HCT116 (cell line): ENCODE measurements around the gene CRNN. TPM values are rescaled to one million over a fixed set of nuclear protein-coding genes. Genes with fewer than 3 reads are reported as not detected.

Experiments used
- ATAC-seq: fragments of 200-7000 bp; cut with Tn5 transposase; 2 replicates; pipeline ENCODE4 v1.9.1; 2020; ENCODE audit warnings: mild to moderate bottlenecking, moderate library complexity
- BruUV-seq: library from RNA; stranded (reverse); fragments of 400-500 nt; replicated peaks from 2 replicates; lab custom pipeline; 2021; lab: Mats Ljungman, UMichigan
- CTCF ChIA-PET: fragments of 300-600 bp; sonication (Branson Sonifier 250); formaldehyde crosslinking; loops from one replicate; lab custom pipeline; 2021; ENCODE audit warnings: antibody characterized with exemption; lab: Charles Lee
- POLR2A ChIA-PET: fragments of 300-600, 350-600 bp; sonication (Branson Sonifier 250); formaldehyde crosslinking; loops from one replicate; lab custom pipeline; 2021; ENCODE audit warnings: antibody characterized with exemption; lab: Charles Lee
- RAD21 ChIA-PET, 2 experiments: fragments of 300-600 bp; sonication (Branson Sonifier 250); formaldehyde crosslinking; loops; one replicate each; lab custom pipeline; 2023; ENCODE audit warnings: low total read pairs in 2 of 2; ENCODE audit not compliant: uncharacterized antibody in 2 of 2, unreplicated experiment in 2 of 2, low non-redundant PET in 1 of 2; lab: Charles Lee
- DNase-seq: peaks from one replicate; pipeline ENCODE4 v3.0.0-alpha.2; 2010; ENCODE audit warnings: low read depth, low spot score
- H2AFZ ChIP-seq: fragments of 200-600 bp; shearing (Covaris generic), sonication (generic); 2 replicates; pipeline ENCODE4 v1.6.1; 2017; ENCODE audit warnings: low read depth, mixed run types, mixed read lengths, antibody characterized with exemption, low read length; ENCODE audit not compliant: poor library complexity, severe bottlenecking
- H3K27ac ChIP-seq: 2 replicates; pipeline ENCODE4 v1.5.1; 2012; ENCODE audit warnings: low read depth, low read length
- H3K27me3 ChIP-seq: fragments of 200-600 bp; sonication (generic); 2 replicates; pipeline ENCODE4 v1.6.1; 2016; ENCODE audit warnings: mixed run types, low read length, mixed read lengths; ENCODE audit not compliant: insufficient read depth
- H3K36me3 ChIP-seq, 2 experiments: fragments of 200-500 bp in 1 of 2; fragments of 200-600 bp in 1 of 2; sonication (Bioruptor generic) in 1 of 2; sonication (generic) in 1 of 2; 2 replicates each; pipeline versions ENCODE4 v1.5.1 to v1.6.1; 2014 to 2016; ENCODE audit warnings: low read length in 2 of 2, inconsistent platforms in 1 of 2, mixed read lengths in 1 of 2, mixed run types in 1 of 2; ENCODE audit not compliant: insufficient read depth in 2 of 2, control insufficient read depth in 1 of 2
- H3K4me1 ChIP-seq, 2 experiments: fragments of 200-600 bp in 1 of 2; sonication (generic) in 1 of 2; 2 replicates each; pipeline versions ENCODE4 v1.5.1 to v1.6.1; 2012 to 2017; ENCODE audit warnings: low read length in 2 of 2, inconsistent platforms in 1 of 2, mild to moderate bottlenecking in 1 of 2, mixed read lengths in 1 of 2, mixed run types in 1 of 2, moderate library complexity in 1 of 2; ENCODE audit not compliant: insufficient read depth in 2 of 2, control insufficient read depth in 1 of 2
- H3K4me2 ChIP-seq: fragments of 200-600 bp; sonication (generic); 2 replicates; pipeline ENCODE4 v1.6.1; 2017; ENCODE audit warnings: mixed run types, low read length, mixed read lengths
- H3K4me3 ChIP-seq, 2 experiments: fragments of 200-600 bp in 1 of 2; sonication (generic) in 1 of 2; replicated peaks in 1 of 2; 2 replicates each; pipeline ENCODE4 v1.5.1; 2011 to 2016; ENCODE audit warnings: low read length in 2 of 2, control low read depth in 1 of 2, low read depth in 1 of 2, mild to moderate bottlenecking in 1 of 2, mixed read lengths in 1 of 2, mixed run types in 1 of 2
- H3K79me2 ChIP-seq: fragments of 200-600 bp; sonication (generic); 2 replicates; pipeline ENCODE4 v1.6.1; 2017; ENCODE audit warnings: mild to moderate bottlenecking, mixed run types, low read length, moderate library complexity, mixed read lengths; ENCODE audit not compliant: insufficient read depth
- H3K9ac ChIP-seq: fragments of 200-600 bp; sonication (generic); 2 replicates; pipeline ENCODE4 v1.6.1; 2016; ENCODE audit warnings: low read length, mixed read lengths
- H3K9me2 ChIP-seq: fragments of 200-600 bp; sonication (generic), shearing (Covaris generic); 2 replicates; pipeline ENCODE4 v1.6.1; 2017; ENCODE audit warnings: mixed run types, mild to moderate bottlenecking, moderate library complexity; ENCODE audit not compliant: insufficient read depth
- H3K9me3 ChIP-seq, 2 experiments: fragments of 200-500 bp in 1 of 2; fragments of 200-600 bp in 1 of 2; sonication (Bioruptor generic) in 1 of 2; sonication (generic) in 1 of 2; 2 replicates each; pipeline ENCODE4 v1.6.1; 2014 to 2017; ENCODE audit warnings: low read length in 2 of 2, mixed read lengths in 2 of 2, inconsistent platforms in 1 of 2, low read depth in 1 of 2, mild to moderate bottlenecking in 1 of 2, mixed run types in 1 of 2, moderate library complexity in 1 of 2; ENCODE audit not compliant: control insufficient read depth in 1 of 2, insufficient read depth in 1 of 2
- H4K20me1 ChIP-seq: fragments of 200-600 bp; sonication (generic), shearing (Covaris generic); 2 replicates; pipeline ENCODE4 v1.6.1; 2017; ENCODE audit warnings: mixed run types, mild to moderate bottlenecking, moderate library complexity; ENCODE audit not compliant: insufficient read depth
- CBX3 ChIP-seq: IDR thresholded peaks from 2 replicates; pipeline ENCODE4 v1.6.1; 2012; ENCODE audit warnings: low read depth
- ELF1 ChIP-seq: IDR thresholded peaks from 2 replicates; pipeline ENCODE4 v1.6.1; 2012; ENCODE audit warnings: low read depth, borderline replicate concordance
- FOSL1 ChIP-seq: IDR thresholded peaks from 2 replicates; pipeline ENCODE4 v1.6.1; 2012; ENCODE audit warnings: low read depth
- MAX ChIP-seq: IDR thresholded peaks from 2 replicates; pipeline ENCODE4 v1.6.1; 2012
- RAD21 ChIP-seq: IDR thresholded peaks from 2 replicates; pipeline ENCODE4 v1.6.1; 2012; ENCODE audit warnings: low read depth, mild to moderate bottlenecking
- SRF ChIP-seq: IDR thresholded peaks from 2 replicates; pipeline ENCODE4 v1.6.1; 2012; ENCODE audit warnings: low read depth
- TCF7L2 ChIP-seq: IDR thresholded peaks from 2 replicates; pipeline ENCODE4 v1.7.0; 2011; ENCODE audit warnings: borderline replicate concordance, inconsistent platforms; ENCODE audit not compliant: insufficient read depth, insufficient read length; ENCODE audit errors: extremely low read depth
- ZNF274 ChIP-seq: fragments of 200-500 bp; sonication (Bioruptor generic); IDR thresholded peaks from 2 replicates; pipeline ENCODE4 v1.6.1; 2014; ENCODE audit warnings: mild to moderate bottlenecking, low read depth, low read length, inconsistent platforms
- intact Hi-C: fragments of 100-400 bp; cut with micrococcal nuclease; formaldehyde crosslinking; loops from 2 replicates; pipeline ENCODE4 v1.10.0; 2022
- total RNA-seq: library from RNA; stranded (reverse); gene quantifications from one replicate; pipeline ENCODE4 v1.2.1, GENCODE V29; 2021; ENCODE audit not compliant: unreplicated experiment
- TF ChIP-seq, protein P1 (sequence below), 3 experiments: fragments of 200-600 bp in 1 of 3; sonication (generic) in 1 of 3; IDR thresholded peaks in 2 of 3; conservative IDR thresholded peaks in 1 of 3; 2 replicates each; pipeline ENCODE4 v1.5.1; 2012 to 2017; ENCODE audit warnings: low read depth in 2 of 3, low read length in 2 of 3, antibody characterized with exemption in 1 of 3, borderline replicate concordance in 1 of 3, control low read depth in 1 of 3, mild to moderate bottlenecking in 1 of 3, mixed read lengths in 1 of 3, mixed run types in 1 of 3, moderate library complexity in 1 of 3; ENCODE audit not compliant: insufficient read depth in 1 of 3
- TF ChIP-seq, protein P2 (sequence below): IDR thresholded peaks from 2 replicates; pipeline ENCODE4 v1.6.1; 2011; ENCODE audit warnings: mild to moderate bottlenecking, low read length, moderate library complexity; ENCODE audit not compliant: insufficient replicate concordance; ENCODE audit errors: extremely low read depth
- TF ChIP-seq, protein P3 (sequence below): IDR thresholded peaks from 2 replicates; pipeline ENCODE4 v1.6.1; 2012

The CRNN gene
- total RNA-seq, 1 experiment from 2014 or later, result not detected

DNA sequence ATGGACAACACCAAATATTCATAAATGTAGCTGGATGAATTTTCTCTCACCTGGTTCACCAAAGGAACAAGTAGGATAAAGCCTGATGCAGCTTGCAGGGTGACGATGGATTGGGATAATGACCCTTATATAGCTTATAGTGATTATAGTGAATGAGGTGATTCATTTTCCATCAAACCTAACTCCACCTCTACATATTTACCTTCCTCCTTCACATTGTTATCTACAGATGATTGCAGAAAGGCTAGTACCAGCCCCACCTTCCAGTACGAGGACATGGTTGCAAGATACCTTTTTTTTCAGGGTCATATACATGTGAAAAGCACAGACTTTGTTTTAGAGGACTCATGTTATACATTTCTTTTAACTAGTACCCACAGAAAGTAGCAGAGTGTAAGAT lies 54.2 kb downstream of the CRNN start, which contains the start of gene FLG2:
TSS of gene FLG2 (minus strand) at position 101 of the 400 bp plus-strand sequence. CDS start 1,122 bp downstream, outside the sequence.
- no TSS peak for BruUV-seq
- Histone ChIP-seq H3K27me3 (0 out of 2 replicates have a peak, but pooled peaks cover 6% of the 10 kb centered on the region), H3K4me3 (no peak within 1 kb of the TSS), H3K9me2 (no peaks in the 10 kb centered on the region; the same call in 1 of the 2 replicates), H3K4me2 (no peak within 1 kb of the TSS), H3K36me3 (no peaks in the 10 kb centered on the region), H3K27ac (no peak within 1 kb of the TSS), H3K4me1 (no peaks in the 10 kb centered on the region), H3K9me3 (no peaks in the 10 kb centered on the region), H3K9ac (no peak within 1 kb of the TSS), H2AFZ (no peak within 1 kb of the TSS), H3K79me2 (no peaks in the 10 kb centered on the region), H4K20me1 (no peaks in the 10 kb centered on the region)
- ChIA-PET RAD21 (no interaction called here), CTCF (interaction anchor here (1.0 to 1.3 kb wide), 3 partner anchors 13 to 39 kb away, joined by 3 to 5 read pairs (median 3); no protein-coding TSS in a partner anchor), POLR2A (no interaction called here)
- ATAC-seq, result no peak
- TF ChIP-seq ZNF274, result no peak
- TF ChIP-seq TCF7L2, result no peak
- no peak for TF ChIP-seq CBX3
- TF ChIP-seq ELF1, result no peak
- TF ChIP-seq, protein P1, sequence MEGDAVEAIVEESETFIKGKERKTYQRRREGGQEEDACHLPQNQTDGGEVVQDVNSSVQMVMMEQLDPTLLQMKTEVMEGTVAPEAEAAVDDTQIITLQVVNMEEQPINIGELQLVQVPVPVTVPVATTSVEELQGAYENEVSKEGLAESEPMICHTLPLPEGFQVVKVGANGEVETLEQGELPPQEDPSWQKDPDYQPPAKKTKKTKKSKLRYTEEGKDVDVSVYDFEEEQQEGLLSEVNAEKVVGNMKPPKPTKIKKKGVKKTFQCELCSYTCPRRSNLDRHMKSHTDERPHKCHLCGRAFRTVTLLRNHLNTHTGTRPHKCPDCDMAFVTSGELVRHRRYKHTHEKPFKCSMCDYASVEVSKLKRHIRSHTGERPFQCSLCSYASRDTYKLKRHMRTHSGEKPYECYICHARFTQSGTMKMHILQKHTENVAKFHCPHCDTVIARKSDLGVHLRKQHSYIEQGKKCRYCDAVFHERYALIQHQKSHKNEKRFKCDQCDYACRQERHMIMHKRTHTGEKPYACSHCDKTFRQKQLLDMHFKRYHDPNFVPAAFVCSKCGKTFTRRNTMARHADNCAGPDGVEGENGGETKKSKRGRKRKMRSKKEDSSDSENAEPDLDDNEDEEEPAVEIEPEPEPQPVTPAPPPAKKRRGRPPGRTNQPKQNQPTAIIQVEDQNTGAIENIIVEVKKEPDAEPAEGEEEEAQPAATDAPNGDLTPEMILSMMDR (IDR thresholded peaks at IDR 0.05 in 2 of 3, conservative IDR thresholded peaks at IDR 0.05 in 1 of 3; ENCODE audit: borderline replicate concordance in 1 of 3, insufficient read depth in 1 of 3, low read depth in 2 of 3, low read length in 2 of 3), result no peak
- no peak for TF ChIP-seq RAD21
- TF ChIP-seq, protein P2, sequence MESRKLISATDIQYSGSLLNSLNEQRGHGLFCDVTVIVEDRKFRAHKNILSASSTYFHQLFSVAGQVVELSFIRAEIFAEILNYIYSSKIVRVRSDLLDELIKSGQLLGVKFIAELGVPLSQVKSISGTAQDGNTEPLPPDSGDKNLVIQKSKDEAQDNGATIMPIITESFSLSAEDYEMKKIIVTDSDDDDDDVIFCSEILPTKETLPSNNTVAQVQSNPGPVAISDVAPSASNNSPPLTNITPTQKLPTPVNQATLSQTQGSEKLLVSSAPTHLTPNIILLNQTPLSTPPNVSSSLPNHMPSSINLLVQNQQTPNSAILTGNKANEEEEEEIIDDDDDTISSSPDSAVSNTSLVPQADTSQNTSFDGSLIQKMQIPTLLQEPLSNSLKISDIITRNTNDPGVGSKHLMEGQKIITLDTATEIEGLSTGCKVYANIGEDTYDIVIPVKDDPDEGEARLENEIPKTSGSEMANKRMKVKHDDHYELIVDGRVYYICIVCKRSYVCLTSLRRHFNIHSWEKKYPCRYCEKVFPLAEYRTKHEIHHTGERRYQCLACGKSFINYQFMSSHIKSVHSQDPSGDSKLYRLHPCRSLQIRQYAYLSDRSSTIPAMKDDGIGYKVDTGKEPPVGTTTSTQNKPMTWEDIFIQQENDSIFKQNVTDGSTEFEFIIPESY, result no peak
- no peak for TF ChIP-seq SRF
- TF ChIP-seq MAX, result no peak
- TF ChIP-seq, protein P3, sequence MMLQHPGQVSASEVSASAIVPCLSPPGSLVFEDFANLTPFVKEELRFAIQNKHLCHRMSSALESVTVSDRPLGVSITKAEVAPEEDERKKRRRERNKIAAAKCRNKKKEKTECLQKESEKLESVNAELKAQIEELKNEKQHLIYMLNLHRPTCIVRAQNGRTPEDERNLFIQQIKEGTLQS, result no peak
- no peak for TF ChIP-seq FOSL1
- intact Hi-C loops, result no loop called here
- DNase-seq, result no peak

Other genes with a start within 250 kb of the CRNN start
- not detected for gene HRNR, start 190.1 kb downstream of the CRNN start, total RNA-seq
- 0.02 TPM for gene FLG, start 89.0 kb downstream of the CRNN start, total RNA-seq
- not detected for gene FLG2, start 54.3 kb downstream of the CRNN start, total RNA-seq
- gene LCE5A, start 96.5 kb upstream of the CRNN start, total RNA-seq, result not detected
- not detected for gene CRCT1, start 100.2 kb upstream of the CRNN start, total RNA-seq
- gene LCE3E, start 152.5 kb upstream of the CRNN start, total RNA-seq, result not detected
- gene LCE3D, start 166.3 kb upstream of the CRNN start, total RNA-seq, result not detected
- gene LCE3C, start 186.0 kb upstream of the CRNN start, total RNA-seq, result not detected
- not detected for gene LCE3B, start 199.5 kb upstream of the CRNN start, total RNA-seq
- gene LCE3A, start 208.8 kb upstream of the CRNN start, total RNA-seq, result not detected
- gene LCE2D, start 249.1 kb upstream of the CRNN start, total RNA-seq, result not detected